HPDE6-E6E7 (cell line): ENCODE data around the gene DYNC2I2.
A peak's percentile ranks its signal among the peaks of the same experiment; 100 is the strongest.
"Not testable (repeated sequence)": the region's sequence is repeated elsewhere in the genome, so short reads cannot be mapped to it uniquely, and the experiment has no call there.

Experiments used
- DNase-seq: peaks from one replicate; pipeline ENCODE4 v3.0.0; 2011; ENCODE audit warnings: missing footprints; ENCODE audit errors: extremely low spot score

The DYNC2I2 gene

DNA sequence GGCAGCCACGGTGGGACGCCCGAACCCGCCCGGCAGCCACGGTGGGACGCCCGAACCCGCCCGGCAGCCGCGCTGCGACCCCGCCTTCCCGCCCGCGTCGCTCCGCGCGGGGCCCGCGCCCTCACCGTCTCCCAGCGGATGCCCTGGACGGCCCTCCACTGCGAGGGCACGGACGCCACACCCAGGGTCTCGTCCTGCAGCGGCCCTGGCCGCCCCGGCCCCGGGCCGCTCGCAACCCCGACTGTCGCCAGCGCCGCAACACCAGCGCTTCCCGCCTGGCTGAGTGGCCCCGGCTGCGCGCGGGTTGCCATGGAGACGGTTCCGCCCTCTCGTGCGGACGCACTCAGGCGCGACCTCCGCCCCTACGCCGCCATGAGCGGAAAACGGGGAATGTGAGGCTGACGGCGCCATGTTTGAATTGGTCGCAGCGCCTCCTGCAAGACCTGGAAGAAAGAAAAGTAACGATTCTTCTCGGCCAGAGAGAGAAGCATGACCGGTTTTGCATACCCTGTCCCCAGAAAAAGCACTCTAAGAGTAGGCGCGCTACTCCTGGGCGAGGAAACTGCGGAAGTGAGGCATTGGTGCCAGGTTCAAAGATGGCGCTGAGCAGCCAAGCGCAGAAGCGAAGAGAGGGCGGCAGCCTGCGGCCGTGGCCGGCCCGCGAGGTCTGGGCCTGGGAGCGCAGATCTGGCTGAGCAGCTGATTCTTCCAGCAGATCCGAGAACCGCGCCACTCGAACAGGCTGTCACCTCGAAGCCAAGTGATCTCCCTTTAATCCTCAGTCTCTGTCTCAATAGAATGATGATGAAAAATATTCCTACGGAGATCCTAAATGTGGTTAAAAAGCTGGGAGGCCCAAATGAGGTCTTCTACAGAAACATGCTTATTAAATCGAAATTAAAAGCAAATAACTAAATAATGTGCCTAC, at the start of gene DYNC2I2:
TSS of gene DYNC2I2 (minus strand) at position 432 of the 928 bp plus-strand sequence. CDS start at position 311, 121 bp downstream.
- DNase-seq = peak; percentile 95

DNA sequence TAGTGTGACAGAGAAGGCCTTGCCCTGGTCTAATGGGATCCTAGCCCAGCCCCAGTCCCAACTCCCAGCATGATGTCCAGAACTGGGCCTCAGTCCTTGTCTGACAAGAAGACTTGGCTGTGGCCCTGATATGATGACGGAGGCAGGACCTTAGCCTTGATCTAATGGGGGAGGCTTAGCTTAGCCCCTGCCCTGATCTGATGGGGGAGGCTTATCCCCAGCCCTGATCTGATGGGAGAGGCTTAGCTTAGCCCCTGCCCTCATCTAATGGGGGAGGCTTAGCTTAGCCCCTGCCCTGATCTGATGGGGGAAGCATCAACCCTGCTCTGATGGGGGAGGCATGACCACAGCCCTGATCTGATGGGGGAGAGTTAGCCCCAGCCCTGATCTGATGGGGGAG, 49.4 kb upstream of the DYNC2I2 start:
- no peak for DNase-seq

DNA sequence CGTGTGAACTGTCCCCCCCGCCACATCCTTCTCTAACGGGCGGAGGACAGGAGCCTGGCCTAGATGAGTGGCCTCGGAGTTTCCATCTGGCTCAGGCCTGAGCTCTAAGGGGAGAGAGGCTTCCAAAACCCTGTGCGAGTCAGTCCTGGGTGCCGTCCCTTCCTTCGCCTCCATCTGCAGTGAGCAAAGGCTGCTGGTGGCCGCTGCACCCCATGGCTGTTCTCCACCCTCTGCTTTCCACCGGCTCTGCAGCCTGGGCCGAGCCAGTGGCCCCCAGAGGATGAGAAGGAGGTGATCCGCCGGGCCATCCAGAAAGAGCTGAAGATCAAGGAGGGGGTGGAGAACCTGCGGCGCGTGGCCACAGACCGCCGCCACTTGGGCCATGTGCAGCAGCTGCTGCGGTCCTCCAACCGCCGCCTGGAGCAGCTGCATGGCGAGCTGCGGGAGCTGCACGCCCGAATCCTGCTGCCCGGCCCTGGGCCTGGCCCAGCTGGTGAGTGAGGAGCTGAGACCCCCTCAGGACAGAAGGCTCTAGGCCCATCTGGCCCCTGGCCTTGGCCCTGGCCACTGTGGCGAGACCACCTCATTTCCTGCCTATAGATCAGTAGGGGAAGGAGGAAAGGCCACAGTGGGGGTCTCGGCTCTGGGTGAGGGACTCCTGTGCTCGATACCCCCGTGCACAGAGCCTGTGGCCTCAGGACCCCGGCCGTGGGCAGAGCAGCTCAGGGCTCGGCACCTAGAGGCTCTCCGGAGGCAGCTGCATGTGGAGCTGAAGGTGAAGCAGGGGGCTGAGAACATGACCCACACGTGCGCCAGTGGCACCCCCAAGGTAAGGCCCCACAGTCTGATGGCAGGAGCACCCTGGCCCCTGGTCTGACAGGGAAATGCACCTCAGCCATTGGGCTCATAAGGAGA, 48.7 kb upstream of the DYNC2I2 start:
- no peak for DNase-seq

DNA sequence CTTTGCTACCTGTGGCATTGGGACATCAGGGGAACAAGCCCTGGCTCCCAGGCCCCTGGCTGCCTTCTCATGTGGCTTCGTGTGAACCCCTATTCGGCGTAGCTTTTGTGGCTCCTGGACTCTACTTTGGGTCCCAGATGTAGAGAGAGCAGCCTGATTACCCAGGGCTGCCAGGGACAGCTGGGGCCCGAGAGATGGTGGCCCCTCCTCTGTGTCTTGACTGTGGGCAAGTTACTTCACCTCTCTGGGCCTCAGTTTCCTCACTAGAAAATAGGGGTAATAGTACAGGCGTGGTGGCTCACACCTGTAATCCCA, 47.7 kb upstream of the DYNC2I2 start:
- DNase-seq = no peak

DNA sequence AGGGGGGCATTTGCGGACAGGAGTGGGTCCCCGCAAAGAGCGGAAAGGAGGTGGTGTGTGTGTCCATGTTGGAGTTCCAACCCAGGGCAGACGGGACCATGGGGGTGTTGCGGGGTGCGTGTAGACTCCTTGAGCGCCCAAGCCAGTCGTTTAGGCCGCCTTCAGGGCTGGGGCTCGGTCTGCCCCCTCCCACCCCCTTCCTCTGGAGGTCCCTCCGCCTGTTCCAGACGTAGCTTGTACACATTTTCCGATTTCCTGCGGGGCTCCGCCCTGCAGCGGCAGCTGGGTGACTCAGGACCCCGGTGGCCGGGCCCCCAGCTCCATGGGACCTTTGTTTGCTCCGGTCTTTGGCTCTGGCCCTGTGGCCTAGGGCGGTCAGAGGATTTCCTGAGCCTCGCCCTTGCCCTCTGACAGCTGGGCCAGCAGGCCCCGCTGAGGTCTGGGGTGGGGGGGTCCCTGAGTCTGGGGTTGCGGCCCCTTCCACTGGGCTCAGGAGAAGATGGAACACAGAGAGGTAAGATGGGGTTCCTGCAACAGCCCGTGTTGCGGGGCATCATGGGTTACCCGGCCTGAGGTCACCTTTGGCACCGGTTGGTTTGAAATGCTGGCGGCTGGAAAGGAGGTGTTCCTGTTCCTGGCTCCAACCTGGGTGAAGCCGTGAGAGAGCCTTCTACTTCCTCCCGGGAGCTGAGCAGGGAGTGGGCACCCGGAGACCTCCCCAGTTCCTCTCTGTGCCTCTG, 47.1 kb upstream of the DYNC2I2 start:
- no peak for DNase-seq

DNA sequence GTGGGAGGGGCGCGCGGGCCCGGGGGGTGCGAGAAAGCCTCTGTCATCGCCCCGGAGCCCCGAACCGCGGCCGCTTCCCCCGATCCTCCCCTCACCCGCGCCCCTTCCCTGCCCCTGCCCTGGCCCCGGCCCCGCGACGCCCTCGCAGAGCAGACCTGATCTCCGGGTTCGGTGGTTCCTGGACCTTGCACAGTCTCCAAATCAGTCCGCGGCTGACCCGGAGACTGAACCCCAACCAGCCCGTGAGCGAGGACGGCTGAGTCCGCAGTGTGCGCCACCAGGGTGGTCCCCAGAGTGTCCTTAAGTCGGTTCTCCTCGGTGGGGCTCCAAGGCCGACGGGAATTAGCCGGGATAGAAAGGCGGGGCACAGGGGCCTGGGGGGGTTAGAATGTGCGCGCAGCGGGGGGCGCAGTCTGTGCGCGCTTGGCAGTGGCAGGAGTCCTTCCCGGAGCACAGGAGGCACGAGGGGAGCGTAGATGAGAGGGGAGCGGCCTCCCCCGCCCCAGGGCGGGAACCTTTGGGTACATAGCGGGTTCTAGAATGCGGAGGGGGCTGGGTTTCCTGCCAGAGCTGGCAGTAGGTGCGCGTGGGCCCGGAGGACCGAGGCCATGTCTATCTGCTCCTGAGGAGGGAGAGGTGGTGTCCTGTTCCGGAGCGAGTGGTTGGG, 46.4 kb upstream of the DYNC2I2 start:
- DNase-seq = no peak

DNA sequence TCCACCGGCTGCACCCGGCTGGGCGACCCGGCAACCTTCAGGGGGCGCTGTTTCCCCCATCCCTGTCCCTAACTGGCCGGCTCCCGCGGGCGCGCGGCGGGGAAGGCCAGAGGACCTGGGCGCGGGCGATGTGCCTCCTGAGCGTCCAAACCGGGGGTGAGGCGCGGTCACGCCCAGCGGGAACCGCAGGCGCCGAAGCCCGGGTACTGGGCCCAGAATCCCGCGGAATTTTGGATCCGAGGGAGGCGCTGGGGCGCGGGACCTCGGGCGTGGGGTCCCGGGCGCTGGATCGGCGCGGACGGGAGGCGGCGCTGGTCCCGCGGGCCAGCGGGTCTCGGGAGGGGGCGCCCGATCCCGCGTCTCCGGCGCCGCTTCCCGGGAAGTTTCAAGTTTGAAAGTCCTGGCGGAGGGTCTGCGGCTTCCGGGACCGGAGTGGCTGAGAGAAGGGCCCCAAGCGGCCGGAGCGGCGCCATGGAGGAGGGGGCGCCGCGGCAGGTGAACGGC, 45.9 kb upstream of the DYNC2I2 start, which contains the start of gene PKN3:
TSS of gene PKN3 (plus strand) at position 59 of the 504 bp plus-strand sequence. CDS start at position 472, 413 bp downstream.
- peak; percentile 87 for DNase-seq

DNA sequence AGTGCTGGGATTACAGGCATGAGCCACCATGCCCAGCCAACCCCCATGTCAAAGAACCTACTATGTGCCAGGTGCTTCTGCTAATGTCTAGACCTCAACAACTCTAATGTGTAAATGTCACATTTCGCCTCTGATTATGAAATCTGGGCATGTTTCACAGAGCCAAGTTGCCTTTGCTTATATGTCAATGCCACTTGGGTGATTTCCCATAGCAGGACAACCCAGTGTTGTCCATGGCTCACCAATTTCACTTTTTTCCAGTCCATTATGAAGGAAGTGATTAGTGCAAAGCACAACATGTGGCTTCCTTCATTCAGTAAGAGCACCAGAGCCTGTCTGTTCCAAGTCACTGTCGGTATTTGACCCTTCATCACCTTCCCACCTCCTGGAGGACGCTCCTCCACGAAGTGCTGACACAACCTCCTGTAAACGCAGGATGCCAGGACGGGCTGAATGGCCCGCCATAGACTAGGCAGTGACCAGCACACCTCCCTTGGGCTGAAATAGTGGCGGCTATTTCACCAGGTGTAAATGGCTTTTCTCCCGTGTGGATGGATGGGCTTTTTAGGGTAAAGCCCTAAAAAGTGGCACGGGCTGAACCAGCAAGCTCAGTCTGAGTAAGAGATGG, 44.7 kb upstream of the DYNC2I2 start:
- DNase-seq = no peak

DNA sequence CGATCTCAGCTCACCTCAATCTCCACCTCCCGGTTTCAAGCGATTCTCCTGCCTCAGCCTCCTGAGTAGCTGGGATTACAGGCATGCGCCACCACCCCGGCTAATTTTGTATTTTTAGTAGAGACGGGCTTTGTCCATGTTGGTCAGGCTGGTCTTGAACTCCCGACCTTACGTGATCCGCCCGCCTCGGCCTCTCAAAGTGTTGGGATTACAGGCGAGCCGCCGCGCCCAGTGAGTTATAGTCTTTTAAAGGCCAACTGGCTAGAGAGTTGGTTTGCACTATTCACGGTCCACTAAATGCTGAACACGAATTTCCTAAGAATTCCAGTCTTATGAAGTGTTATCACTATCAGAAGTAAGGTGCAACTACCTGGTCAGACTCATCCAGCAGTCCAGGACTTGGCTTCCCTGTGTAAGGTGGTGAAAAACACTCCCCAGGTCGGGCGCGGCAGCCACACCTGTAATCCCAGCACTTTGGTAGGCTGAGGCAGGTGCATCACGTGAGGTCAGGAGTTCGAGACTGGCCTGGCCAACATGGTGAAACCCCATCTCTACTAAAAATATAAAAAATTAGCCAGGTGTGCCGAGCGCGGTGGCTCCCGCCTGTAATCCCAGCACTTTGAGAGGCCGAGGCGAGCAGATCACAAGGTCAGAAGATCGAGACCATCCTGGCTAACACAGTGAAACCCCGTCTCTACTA, 42.6 kb upstream of the DYNC2I2 start:
- DNase-seq = not testable (repeated sequence)

DNA sequence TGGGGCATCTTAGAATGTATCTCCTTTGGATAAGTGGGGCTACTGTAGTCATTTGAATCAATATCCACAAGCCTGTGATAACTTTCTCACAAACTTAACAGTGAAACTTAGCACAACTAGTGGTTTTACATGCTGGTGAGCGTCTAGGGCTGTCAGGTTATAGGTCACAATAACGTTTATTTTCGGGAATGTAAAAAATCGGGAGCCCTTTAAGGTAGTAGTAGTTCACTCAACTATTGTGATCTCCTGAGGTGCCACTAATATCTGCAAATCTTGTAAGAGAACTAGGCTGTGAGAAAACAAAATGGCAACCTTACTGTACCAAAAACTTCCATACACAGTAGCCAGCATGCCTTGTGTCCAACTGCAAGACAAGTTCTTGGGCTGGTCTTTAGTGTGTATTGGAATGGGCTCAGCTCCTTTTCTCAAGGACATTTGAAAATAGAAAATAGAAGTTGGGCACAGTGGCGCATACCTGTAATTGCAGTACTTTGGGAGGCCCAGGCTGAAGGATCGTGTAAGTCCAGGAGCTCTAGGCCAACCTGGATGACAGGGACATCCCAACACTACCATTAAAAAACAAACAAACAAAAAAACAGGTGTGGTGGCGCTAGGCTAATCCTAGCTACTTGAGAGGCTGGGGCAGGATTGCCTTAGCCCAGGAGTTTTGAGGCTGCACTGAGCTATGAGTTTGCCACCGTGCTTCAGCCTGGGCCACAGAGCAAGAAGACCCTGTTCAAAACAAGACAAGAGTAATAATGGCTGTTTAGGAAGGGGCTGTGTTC, 40.5 kb upstream of the DYNC2I2 start:
- no peak for DNase-seq

DNA sequence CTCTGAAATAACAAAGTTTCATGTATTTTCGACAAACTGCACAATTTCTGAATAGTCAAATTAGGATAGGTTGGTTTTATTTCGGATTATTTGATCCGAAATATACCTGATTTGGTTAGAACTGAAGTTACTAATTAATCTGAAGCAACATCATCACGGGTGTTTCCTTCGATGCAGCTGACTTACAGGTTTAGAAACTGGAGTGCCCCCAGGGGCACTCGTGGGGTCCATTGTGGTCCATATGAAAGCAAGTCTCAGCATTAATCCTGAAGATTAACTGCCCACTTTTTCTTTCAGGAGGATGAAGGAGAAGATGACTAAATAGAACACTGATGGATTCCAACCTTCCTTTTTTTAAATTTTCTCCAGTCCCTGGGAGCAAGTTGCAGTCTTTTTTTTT, 37.7 kb upstream of the DYNC2I2 start:
- no peak for DNase-seq

DNA sequence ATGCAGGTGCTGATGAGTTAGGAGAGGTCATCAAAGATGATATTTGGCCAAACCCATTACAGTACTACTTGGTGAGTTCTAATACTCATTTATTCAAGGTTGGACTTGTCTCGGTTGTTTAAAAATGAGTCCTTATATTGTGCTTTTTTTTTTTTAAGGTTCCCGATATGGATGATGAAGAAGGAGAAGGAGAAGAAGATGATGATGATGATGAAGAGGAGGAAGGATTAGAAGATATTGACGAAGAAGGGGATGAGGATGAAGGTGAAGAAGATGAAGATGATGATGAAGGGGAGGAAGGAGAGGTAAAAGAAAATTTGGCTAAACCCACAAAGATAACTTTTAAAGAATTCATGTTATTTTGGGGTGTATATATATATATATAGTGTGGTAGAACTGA, 37.1 kb upstream of the DYNC2I2 start:
- DNase-seq = not testable (repeated sequence)

DNA sequence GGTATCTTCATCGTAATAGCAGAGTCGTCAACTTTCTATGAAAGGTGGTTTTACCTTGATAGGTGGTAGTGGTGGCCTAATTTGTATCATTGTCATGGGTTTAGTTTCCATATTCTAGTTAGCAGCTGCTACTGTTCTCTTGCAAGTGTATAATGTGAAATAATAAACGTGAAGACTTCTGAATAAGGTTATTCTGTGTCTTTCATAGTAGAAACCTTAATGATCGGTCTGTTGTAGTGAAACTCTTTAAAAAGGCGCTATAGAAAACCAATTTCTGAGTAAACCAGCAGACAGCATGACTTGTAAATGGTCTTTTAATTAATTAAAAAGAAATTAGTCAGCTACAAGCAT, 34.0 kb upstream of the DYNC2I2 start:
- DNase-seq = no peak

DNA sequence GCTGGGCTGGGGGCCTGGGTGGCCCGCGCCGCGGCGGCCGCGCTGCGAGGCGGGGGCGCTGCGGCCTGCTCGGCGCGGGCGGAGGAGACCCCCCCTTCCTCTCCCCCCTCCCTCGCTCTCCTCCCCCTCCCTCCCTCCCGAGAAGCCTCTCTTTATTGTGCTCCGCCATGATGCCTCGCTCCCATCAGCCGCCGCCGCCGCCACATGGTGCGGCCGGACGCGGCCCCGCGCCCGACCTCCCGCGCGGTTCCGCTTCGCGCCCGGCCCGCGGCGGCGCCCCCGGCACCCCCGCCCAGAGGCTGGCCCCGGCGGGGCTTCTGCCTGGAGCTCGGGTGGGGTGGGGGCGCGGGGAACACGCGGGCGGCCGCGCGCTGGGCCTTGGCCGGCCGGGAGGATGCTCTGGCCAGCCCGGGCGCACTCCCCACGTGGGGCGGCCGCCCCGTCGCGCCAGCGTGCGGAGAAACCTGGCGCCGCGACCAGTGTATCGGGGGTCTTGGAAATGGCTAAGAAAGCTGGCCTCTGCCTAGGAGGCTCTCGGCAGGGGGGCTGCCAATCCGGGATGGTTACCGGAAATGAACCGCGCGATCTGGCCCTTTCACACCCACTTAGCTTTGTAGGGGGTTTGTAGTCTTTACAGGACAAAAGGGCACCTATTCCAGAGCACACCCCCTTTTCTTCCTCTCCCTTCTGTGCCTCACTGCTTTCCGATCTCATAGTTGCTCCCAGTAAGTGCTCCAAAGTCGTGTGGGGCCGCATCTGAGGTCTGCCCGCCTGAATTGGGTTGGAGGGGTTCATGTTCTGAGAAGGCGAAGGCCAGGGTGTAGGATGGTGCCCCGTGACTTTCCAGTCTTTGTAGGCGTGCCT, 33.4 kb upstream of the DYNC2I2 start:
- no peak for DNase-seq

DNA sequence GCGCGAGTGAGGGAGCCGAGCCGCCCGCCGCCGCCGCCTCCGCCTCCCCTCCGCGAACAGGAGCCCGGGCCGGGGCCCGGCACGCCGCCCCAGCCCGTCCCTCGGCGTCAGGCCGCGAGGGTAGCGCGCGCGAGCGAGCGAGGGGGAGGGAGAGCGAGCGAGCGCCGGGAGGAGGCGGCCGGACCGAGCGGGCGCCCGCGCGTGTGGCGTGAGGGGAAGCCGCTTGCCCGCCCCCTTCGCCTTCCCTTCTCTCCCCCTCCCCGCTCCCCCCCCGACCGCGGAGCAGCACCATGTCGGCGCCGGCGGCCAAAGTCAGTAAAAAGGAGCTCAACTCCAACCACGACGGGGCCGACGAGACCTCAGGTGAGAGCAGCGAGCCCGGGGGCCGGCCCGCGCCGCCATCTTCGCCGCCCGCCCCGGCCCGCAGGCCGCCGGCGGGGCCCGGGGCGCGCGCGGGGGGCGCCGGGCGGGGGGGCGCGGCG, 32.7 kb upstream of the DYNC2I2 start:
- DNase-seq = no peak

DNA sequence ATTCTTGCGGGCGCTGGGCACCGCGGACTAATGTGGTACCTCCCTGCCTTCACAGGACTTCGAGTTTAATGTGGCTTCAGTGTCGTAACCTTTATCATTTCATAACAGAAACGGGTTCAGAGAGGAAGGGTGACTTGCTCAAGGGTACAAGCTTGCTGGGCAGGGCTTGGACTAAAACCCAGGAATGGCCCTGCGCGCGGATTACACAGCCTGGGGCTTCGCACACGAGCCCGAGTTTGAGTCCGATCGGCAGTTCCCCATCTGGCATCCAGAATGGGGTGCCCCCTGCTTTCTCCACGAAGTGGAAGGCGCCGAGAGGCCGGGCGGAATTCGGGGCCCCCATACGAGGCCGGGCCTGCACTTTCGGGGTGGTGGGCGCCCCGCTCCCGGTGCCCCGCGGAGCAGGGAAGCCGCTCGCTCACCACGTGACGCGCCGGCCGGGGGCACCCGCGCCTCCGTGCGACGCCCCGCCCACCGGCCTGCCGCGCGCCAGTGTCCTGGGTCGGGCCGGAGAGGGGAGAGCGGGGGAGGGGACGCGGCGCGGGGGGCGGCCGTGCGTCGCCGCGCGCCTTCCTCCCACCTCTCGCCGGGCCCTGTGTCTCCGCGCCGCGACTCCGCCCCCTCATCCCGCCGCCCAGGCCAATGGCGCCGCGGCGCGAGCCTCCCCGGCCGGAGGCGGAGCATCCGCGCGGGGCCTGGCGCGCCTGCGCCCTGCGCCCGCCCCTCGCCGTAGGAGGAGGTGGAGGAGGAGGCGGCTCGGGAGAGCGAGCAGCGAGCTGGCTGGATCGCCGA, 32.0 kb upstream of the DYNC2I2 start, which contains the start of gene SET:
TSS of gene SET (plus strand) at position 722 of the 792 bp plus-strand sequence. CDS start 361 bp downstream, outside the sequence.
- DNase-seq = peak; percentile 96

DNA sequence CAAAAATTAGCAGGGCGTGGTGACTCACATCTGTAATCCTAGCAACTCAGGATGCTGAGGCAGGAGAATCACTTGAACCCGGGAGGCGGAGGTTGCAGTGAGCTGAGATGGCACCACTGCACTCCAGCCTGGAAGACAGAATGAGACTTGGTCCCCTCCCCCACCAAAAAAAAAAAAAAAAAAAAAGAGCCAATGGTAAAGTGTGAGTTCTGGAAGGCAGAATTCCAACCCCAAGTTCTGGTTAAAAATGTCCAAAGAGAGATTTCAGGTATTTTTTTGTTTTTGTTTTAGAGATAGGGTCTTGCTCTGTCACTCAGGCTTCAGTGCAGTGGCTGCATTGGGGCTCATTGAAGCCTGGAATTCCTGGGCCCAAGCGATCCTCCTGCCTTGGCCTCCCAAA, 30.8 kb upstream of the DYNC2I2 start:
- no peak for DNase-seq
